HepG2 (cell line): ENCODE results near the gene UGT2B28.

Experiments
- ARID2 ChIP-seq: sonication (generic); formaldehyde crosslinking; IDR thresholded peaks from 2 replicates; pipeline ENCODE4 v1.8.1; 2022; ENCODE audit warnings: mild to moderate bottlenecking, missing genetic modification reagents, borderline replicate concordance
- CBFB ChIP-seq: sonication (generic); formaldehyde crosslinking; IDR thresholded peaks from 2 replicates; pipeline ENCODE4 v1.4.0; 2020; ENCODE audit warnings: missing genetic modification reagents
- GATAD2A ChIP-seq: IDR thresholded peaks from 2 replicates; pipeline ENCODE4 v1.6.1; 2016
- HMGXB4 ChIP-seq, 2 experiments: sonication (generic) in 1 of 2; formaldehyde crosslinking in 1 of 2; IDR thresholded peaks; 2 replicates each; pipeline versions ENCODE4 v1.4.0 to v1.6.1; 2018 to 2020; ENCODE audit warnings: missing genetic modification reagents in 2 of 2, borderline replicate concordance in 1 of 2, low read depth in 1 of 2, mild to moderate bottlenecking in 1 of 2, missing biosample characterization in 1 of 2
- SMAD1 ChIP-seq: sonication (generic); formaldehyde crosslinking; IDR thresholded peaks from 2 replicates; pipeline ENCODE4 v1.4.0; 2020; ENCODE audit warnings: missing genetic modification reagents, low read depth, mild to moderate bottlenecking, borderline replicate concordance
- TF ChIP-seq, protein P1 (sequence below): sonication (generic); formaldehyde crosslinking; IDR thresholded peaks from 2 replicates; pipeline ENCODE4 v1.8.1; 2023; ENCODE audit warnings: missing genetic modification reagents, inconsistent platforms, borderline replicate concordance

DNA sequence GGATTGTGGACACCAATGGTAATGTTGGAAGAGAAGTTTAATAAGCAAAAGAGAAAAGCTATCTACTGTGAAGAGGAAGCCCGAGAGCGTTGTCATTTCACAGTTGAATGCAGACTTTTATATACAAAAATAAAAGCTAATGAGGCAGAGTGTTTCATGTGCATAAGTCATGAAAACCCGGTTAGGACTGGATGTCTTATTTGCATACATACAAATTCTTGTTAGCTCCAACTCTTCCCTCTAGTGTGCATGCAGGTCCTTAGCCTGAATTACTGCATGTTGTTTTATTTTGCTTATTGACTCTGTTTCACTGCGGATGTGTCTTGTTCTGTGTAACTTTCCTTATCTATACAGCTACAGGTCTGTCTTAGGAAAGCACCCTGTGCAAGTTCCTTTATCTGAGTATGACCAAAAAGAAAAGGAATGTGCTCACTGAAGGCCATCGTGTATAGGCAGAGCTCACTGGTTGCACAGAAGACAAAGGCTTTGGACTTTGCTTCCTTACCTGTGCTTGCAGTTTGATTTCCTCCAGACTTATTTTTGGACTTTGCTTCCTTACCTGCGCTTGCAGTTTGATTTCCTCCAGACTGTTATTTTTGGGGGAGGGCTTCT, 40.6 kb upstream of the UGT2B28 start:
- TF ChIP-seq CBFB (CRISPR knock-in tag) = no peak
- TF ChIP-seq GATAD2A (CRISPR knock-in tag) = peak; percentile 79
- TF ChIP-seq, protein P1, sequence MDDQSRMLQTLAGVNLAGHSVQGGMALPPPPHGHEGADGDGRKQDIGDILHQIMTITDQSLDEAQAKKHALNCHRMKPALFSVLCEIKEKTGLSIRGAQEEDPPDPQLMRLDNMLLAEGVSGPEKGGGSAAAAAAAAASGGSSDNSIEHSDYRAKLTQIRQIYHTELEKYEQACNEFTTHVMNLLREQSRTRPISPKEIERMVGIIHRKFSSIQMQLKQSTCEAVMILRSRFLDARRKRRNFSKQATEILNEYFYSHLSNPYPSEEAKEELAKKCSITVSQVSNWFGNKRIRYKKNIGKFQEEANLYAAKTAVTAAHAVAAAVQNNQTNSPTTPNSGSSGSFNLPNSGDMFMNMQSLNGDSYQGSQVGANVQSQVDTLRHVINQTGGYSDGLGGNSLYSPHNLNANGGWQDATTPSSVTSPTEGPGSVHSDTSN (CRISPR knock-in tag) = no peak
- no peak for TF ChIP-seq ARID2 (CRISPR knock-in tag)
- no peak for TF ChIP-seq SMAD1 (CRISPR knock-in tag)
- TF ChIP-seq HMGXB4 (CRISPR knock-in tag; IDR thresholded peaks at IDR 0.05; ENCODE audit: borderline replicate concordance in 1 of 2, low read depth in 1 of 2) = no peak
